DND-41 (cell line): ENCODE results near the gene RETSAT.

ENCODE experiments used
- ATAC-seq: fragments of 200-7000 bp; cut with Tn5 transposase; 3 replicates; pipeline ENCODE4 v1.9.1; 2021; ENCODE audit warnings: low read depth; ENCODE audit not compliant: insufficient read depth
- DNase-seq: peaks from one replicate; pipeline ENCODE4 v3.0.0-alpha.2; 2020
- H2AFZ ChIP-seq: 2 replicates; pipeline ENCODE4 v1.6.0; 2012; ENCODE audit warnings: low read depth, low read length
- H3K27ac ChIP-seq: 2 replicates; pipeline ENCODE4 v1.5.1; 2012; ENCODE audit warnings: low read length, inconsistent platforms
- H3K27me3 ChIP-seq: fragments of 200-600 bp; sonication (generic); 2 replicates; pipeline ENCODE4 v1.6.0; 2012; ENCODE audit warnings: low read length, mild to moderate bottlenecking, inconsistent platforms; ENCODE audit not compliant: insufficient read depth, poor library complexity
- H3K36me3 ChIP-seq: 2 replicates; pipeline ENCODE4 v1.5.1; 2012; ENCODE audit warnings: low read length, inconsistent platforms; ENCODE audit not compliant: insufficient read depth
- H3K4me1 ChIP-seq: 2 replicates; pipeline ENCODE4 v1.5.1; 2012; ENCODE audit warnings: mild to moderate bottlenecking, low read length; ENCODE audit not compliant: insufficient read depth
- H3K4me2 ChIP-seq: 2 replicates; pipeline ENCODE4 v1.6.0; 2012; ENCODE audit warnings: mild to moderate bottlenecking, moderate library complexity, low read length, inconsistent platforms; ENCODE audit not compliant: insufficient read depth
- H3K4me3 ChIP-seq, 2 experiments: fragments of 200-600 bp in 1 of 2; shearing (Covaris generic) in 1 of 2; 2 replicates each; pipeline ENCODE4 v1.5.1; 2012 to 2016; ENCODE audit warnings: inconsistent platforms in 2 of 2, low read length in 2 of 2, mild to moderate bottlenecking in 2 of 2, low read depth in 1 of 2, moderate library complexity in 1 of 2
- H3K79me2 ChIP-seq: 2 replicates; pipeline ENCODE4 v1.6.0; 2012; ENCODE audit warnings: low read length, inconsistent platforms; ENCODE audit not compliant: insufficient read depth
- H3K9ac ChIP-seq: 2 replicates; pipeline ENCODE4 v1.6.0; 2012; ENCODE audit warnings: low read depth, mild to moderate bottlenecking, inconsistent platforms, low read length, moderate library complexity
- H3K9me3 ChIP-seq: 2 replicates; pipeline ENCODE4 v1.5.1; 2012; ENCODE audit warnings: low read length, moderate library complexity, mild to moderate bottlenecking, inconsistent platforms; ENCODE audit not compliant: insufficient read depth, severe bottlenecking
- H4K20me1 ChIP-seq: 2 replicates; pipeline ENCODE4 v1.6.0; 2012; ENCODE audit warnings: low read length; ENCODE audit not compliant: insufficient read depth
- CTCF ChIP-seq: IDR thresholded peaks from 2 replicates; pipeline ENCODE4 v1.5.1; 2012; ENCODE audit warnings: borderline replicate concordance, low read length, moderate library complexity, mild to moderate bottlenecking; ENCODE audit not compliant: poor library complexity, severe bottlenecking; ENCODE audit errors: extremely low read depth
- EZH2 ChIP-seq: IDR thresholded peaks from 3 replicates; pipeline ENCODE4 v1.6.1; 2012; ENCODE audit warnings: borderline replicate concordance, low read depth, mild to moderate bottlenecking, moderate library complexity, low read length, inconsistent platforms; ENCODE audit not compliant: severe bottlenecking

The RETSAT gene

GRCh38 chr2:85314884-85315242 lies 39.5 kb downstream of the RETSAT start:
- Histone ChIP-seq H4K20me1 (peaks cover 32% of the 10 kb centered on the region), H3K36me3 (peaks cover 60% of the 10 kb centered on the region), H3K79me2 (peaks cover 24% of the 10 kb centered on the region), H3K27me3 (no peaks in the 10 kb centered on the region), H3K9ac (no peak overlapping the region), H2AFZ (no peak overlapping the region), H3K4me1 (peaks cover 6% of the 10 kb centered on the region), H3K27ac (no peak overlapping the region), H3K9me3 (no peaks in the 10 kb centered on the region), H3K4me3 (no peak overlapping the region), H3K4me2 (no peak overlapping the region)
- DNase-seq (no peak), ATAC-seq (no peak)
- TF ChIP-seq EZH2 (no peak), CTCF (no peak)

- Histone ChIP-seq H3K79me2 (peaks cover 4% of the 10 kb centered on the region), H3K36me3 (peaks cover 39% of the 10 kb centered on the region), H3K27me3 (no peaks in the 10 kb centered on the region), H3K9ac (no peak overlapping the region), H3K9me3 (no peaks in the 10 kb centered on the region), H4K20me1 (peaks cover 14% of the 10 kb centered on the region), H3K27ac (no peak overlapping the region), H3K4me1 (no peaks in the 10 kb centered on the region; the same call in 1 of the 2 replicates), H2AFZ (no peak overlapping the region), H3K4me3 (no peak overlapping the region), H3K4me2 (no peak overlapping the region)
- ATAC-seq (no peak), DNase-seq (no peak)
- TF ChIP-seq CTCF (no peak), EZH2 (no peak)
Measured at GRCh38 chr2:85312404-85312803, 41.9 kb downstream of the RETSAT start.

- Histone ChIP-seq H2AFZ (no peak overlapping the region), H3K9ac (no peak overlapping the region)
Measured at GRCh38 chr2:85310330-85310729, 44.0 kb downstream of the RETSAT start.

More at GRCh38 chr2:85310330-85310729, 44.0 kb downstream of the RETSAT start:
- H3K27ac ChIP-seq: no peak overlapping the region
- no peak overlapping the region for H3K4me2 ChIP-seq
- peaks cover 21% of the 10 kb centered on the region for H3K36me3 ChIP-seq
- H3K27me3 ChIP-seq: no peaks in the 10 kb centered on the region
- ATAC-seq (no peak), DNase-seq (no peak)
- TF ChIP-seq EZH2: no peak
- no peak for TF ChIP-seq CTCF
- H3K4me3 ChIP-seq: no peak overlapping the region
- H4K20me1 ChIP-seq: peaks cover 9% of the 10 kb centered on the region
- H3K79me2 ChIP-seq: no peaks in the 10 kb centered on the region
- H3K4me1 ChIP-seq: peaks cover 4% of the 10 kb centered on the region; the same call in 1 of the 2 replicates
- H3K9me3 ChIP-seq: no peaks in the 10 kb centered on the region
